ENCODE results near the gene NEMP1.
"Not testable (repeated sequence)": the region's sequence is repeated elsewhere in the genome, so short reads cannot be mapped to it uniquely, and the experiment has no call there.

Gene NEMP1

GRCh38 chr12:57085999-57086492, 7.5 kb upstream of the NEMP1 start:
- no peaks in the 10 kb centered on the region for H3K9me3 Mint-ChIP-seq
- no peak for TF ChIP-seq CTCF (IDR thresholded peaks at IDR 0.05; ENCODE audit: unreplicated experiment in 3 of 3)
- H3K27me3 Mint-ChIP-seq (ENCODE audit: low read depth), result no peaks in the 10 kb centered on the region
- H3K4me3 Mint-ChIP-seq, result peak overlapping the region; percentile 87 to 91 (median 91)
- peaks cover 11% of the 10 kb centered on the region for H3K36me3 Mint-ChIP-seq (ENCODE audit: low read depth)
- peak overlapping the region; percentile 99 to 100 (median 100) for H3K27ac Mint-ChIP-seq
- peaks cover 43% of the 10 kb centered on the region for H3K4me1 Mint-ChIP-seq

GRCh38 chr12:57080855-57081254, 2.3 kb upstream of the NEMP1 start:
- Mint-ChIP-seq H3K27ac (peak overlapping the region in 2 of 3 experiments; percentile 82), H3K4me3 (no peak overlapping the region), H3K4me1 (peaks cover 36% of the 10 kb centered on the region), H3K27me3 (ENCODE audit: low read depth) (no peaks in the 10 kb centered on the region), H3K9me3 (no peaks in the 10 kb centered on the region), H3K36me3 (ENCODE audit: low read depth) (no peaks in the 10 kb centered on the region)
- TF ChIP-seq CTCF (IDR thresholded peaks at IDR 0.05; ENCODE audit: unreplicated experiment in 3 of 3), result no peak

GRCh38 chr12:57079821-57080220, 1.2 kb upstream of the NEMP1 start:
- no peak for TF ChIP-seq CTCF (IDR thresholded peaks at IDR 0.05; ENCODE audit: unreplicated experiment in 3 of 3)
- peak overlapping the region; percentile 23 to 91 (median 91) for H3K4me3 Mint-ChIP-seq
- H3K4me1 Mint-ChIP-seq, result peaks cover 26% of the 10 kb centered on the region
- H3K36me3 Mint-ChIP-seq (ENCODE audit: low read depth), result no peaks in the 10 kb centered on the region
- no peaks in the 10 kb centered on the region for H3K9me3 Mint-ChIP-seq
- H3K27me3 Mint-ChIP-seq (ENCODE audit: low read depth), result no peaks in the 10 kb centered on the region
- H3K27ac Mint-ChIP-seq, result peak overlapping the region; percentile 84 to 95 (median 95)

- Mint-ChIP-seq H3K4me1 (peaks cover 17% of the 10 kb centered on the region), H3K36me3 (ENCODE audit: low read depth) (peaks cover 22% of the 10 kb centered on the region)
- not testable (repeated sequence) for H3K4me3 Mint-ChIP-seq; H3K27me3 Mint-ChIP-seq (ENCODE audit: low read depth); H3K27ac Mint-ChIP-seq; H3K9me3 Mint-ChIP-seq
Observed at GRCh38 chr12:57073566-57074450, 4.8 kb downstream of the NEMP1 start.

- Mint-ChIP-seq H3K36me3 (ENCODE audit: low read depth) (peaks cover 29% of the 10 kb centered on the region), H3K4me3 (peak overlapping the region in 1 of 3 experiments; percentile 50), H3K27me3 (ENCODE audit: low read depth) (no peaks in the 10 kb centered on the region), H3K27ac (peak overlapping the region in 2 of 3 experiments; percentile 7 to 25), H3K9me3 (no peaks in the 10 kb centered on the region), H3K4me1 (peaks cover 13% of the 10 kb centered on the region)
- TF ChIP-seq CTCF (IDR thresholded peaks at IDR 0.05; ENCODE audit: unreplicated experiment in 3 of 3), result no peak
Observed at GRCh38 chr12:57072661-57073060, 5.9 kb downstream of the NEMP1 start.

- Mint-ChIP-seq H3K27ac (peak overlapping the region; percentile 92 to 97 (median 97)), H3K4me3 (no peak overlapping the region)
- peak; percentile 85 to 94 (median 87) for TF ChIP-seq CTCF (IDR thresholded peaks at IDR 0.05; ENCODE audit: unreplicated experiment in 3 of 3)
Observed at GRCh38 chr12:57069523-57069922, 9.1 kb downstream of the NEMP1 start.

More at GRCh38 chr12:57069523-57069922, 9.1 kb downstream of the NEMP1 start:
- H3K4me1 Mint-ChIP-seq, result peaks cover 13% of the 10 kb centered on the region
- H3K36me3 Mint-ChIP-seq (ENCODE audit: low read depth), result peaks cover 39% of the 10 kb centered on the region
- H3K27me3 Mint-ChIP-seq (ENCODE audit: low read depth), result no peaks in the 10 kb centered on the region
- H3K9me3 Mint-ChIP-seq, result no peaks in the 10 kb centered on the region
